ENCODE measurements around the gene PTPN21.

- TF ChIP-seq CTCF (IDR thresholded peaks at IDR 0.05; ENCODE audit: insufficient read depth, low read depth, low read length): no peak
- no peak for TF ChIP-seq EZH2 (IDR thresholded peaks at IDR 0.05; ENCODE audit: insufficient read depth, low read length)
These were observed 37.9 kb downstream of the PTPN21 start for GRCh38 chr14:88516861-88517357.
